ENCODE data around the gene ABHD12.
"Not testable (repeated sequence)": the region's sequence is repeated elsewhere in the genome, so short reads cannot be mapped to it uniquely, and the experiment has no call there.

ABHD12 gene

DNA sequence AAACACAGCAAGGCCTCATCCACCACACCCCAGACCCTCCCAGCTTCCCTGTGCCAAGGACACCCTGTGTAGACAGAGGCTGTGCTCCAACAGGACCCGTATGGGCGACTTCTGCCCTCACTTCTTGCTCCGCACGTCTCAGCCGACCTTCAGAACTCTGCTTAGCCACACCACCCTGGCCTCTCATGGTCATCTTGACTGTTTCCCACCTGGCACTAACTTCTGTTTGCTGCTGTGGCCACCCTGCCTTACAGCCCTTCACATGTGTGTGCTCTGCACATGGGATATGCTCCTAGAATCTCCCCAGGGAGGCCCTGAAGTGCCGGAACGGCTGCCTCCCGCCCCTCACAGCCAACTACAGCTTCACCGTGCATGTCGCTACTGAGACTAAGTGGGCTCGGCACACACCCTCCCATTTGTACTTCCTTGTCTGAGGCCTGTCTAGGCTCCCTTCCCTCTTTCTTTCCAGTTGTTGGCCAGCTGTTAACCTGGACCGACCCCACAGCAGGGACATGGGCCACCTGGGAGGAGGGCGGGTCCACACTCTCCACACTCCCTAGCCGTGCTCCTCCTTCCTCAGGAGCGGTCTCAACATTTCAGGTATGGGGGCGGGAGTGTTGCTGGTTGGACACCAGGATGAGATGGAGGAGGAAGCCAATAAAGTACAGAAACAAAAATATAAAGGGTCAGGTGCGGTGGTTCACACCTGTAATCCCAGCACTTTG lies 73.1 kb downstream of the ABHD12 start:
- no peak for DNase-seq (ENCODE audit: low read depth)
- TF ChIP-seq, protein P1, sequence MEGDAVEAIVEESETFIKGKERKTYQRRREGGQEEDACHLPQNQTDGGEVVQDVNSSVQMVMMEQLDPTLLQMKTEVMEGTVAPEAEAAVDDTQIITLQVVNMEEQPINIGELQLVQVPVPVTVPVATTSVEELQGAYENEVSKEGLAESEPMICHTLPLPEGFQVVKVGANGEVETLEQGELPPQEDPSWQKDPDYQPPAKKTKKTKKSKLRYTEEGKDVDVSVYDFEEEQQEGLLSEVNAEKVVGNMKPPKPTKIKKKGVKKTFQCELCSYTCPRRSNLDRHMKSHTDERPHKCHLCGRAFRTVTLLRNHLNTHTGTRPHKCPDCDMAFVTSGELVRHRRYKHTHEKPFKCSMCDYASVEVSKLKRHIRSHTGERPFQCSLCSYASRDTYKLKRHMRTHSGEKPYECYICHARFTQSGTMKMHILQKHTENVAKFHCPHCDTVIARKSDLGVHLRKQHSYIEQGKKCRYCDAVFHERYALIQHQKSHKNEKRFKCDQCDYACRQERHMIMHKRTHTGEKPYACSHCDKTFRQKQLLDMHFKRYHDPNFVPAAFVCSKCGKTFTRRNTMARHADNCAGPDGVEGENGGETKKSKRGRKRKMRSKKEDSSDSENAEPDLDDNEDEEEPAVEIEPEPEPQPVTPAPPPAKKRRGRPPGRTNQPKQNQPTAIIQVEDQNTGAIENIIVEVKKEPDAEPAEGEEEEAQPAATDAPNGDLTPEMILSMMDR (IDR thresholded peaks at IDR 0.05; ENCODE audit: control insufficient read depth, extremely low read depth, insufficient read depth), result no peak
- no peak overlapping the region for H3K4me3 ChIP-seq (ENCODE audit: low read depth, low read length)

DNA sequence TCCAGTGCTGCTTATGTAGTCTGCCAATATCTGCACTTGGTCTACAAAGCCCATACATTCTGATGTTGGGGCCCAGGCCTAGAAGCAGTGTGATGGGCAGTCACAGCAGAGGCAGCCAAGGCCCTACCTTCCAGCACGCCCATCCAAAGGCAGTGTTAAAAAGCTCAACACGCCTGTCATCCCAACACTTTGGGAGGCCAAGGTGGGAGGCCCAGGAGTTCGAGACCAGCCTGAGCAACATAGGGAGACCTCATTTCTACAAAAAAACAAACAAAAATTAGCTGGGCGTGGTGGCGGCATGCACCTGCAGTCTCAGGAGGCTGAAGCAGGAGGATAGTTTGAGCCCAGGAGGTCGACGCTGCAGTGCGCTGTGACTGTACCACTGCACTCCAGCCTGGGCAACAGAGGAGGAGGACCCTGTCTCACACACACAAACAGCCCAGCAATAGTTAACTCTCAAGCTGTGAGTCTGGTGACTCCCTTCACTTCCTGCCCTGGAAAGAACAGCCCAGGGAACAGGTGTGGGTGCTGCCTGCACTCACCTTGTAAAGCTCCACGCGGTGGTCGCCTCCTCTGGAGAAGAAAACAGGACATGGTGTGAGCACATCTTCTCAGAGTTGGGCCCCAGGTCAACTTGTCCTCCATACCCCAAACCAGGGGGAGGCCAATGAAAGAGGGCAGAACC lies 74.0 kb downstream of the ABHD12 start:
- H3K4me3 ChIP-seq (ENCODE audit: low read depth, low read length), result no peak overlapping the region
- no peak for DNase-seq (ENCODE audit: low read depth)

DNA sequence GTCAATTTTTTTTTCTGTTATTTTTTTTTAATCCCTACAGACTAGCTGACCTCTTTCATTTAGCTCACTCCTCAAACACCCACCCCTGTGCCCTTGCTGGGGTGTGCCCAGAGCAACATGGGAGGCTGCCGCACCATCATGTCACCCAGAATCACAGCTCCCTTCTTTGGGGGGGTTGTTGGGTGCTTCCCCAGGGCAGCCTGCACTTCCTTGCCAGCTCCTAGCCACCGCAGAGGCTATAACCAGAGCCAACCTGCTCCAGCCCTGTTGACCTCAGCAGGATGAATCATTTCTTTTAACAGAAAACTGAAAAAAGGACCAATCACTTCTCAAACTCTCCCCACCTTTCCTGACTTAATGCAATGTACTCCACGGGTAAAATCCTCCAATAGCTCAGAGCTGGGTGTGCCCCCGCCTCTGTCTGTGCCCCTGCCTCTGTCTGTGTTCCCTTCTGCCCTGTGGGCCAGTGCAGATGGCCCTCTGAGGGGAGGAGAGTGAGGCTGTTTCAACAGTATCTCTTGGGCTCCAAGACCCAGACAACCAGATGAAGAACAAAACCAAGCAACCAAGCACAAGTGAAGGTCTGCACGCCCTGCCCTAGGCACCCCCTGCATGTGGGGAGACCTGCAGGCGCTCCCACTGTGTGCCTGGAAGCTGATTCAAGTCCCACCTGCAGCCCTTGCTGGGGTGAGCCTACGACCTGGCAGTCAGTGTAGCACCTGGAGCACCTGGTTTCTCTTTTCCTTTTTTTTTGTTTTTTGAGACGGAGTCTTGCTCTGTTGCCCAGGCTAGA lies 75.0 kb downstream of the ABHD12 start:
- TF ChIP-seq, protein P1 (IDR thresholded peaks at IDR 0.05; ENCODE audit: control insufficient read depth, extremely low read depth, insufficient read depth), result no peak
- H3K4me3 ChIP-seq (ENCODE audit: low read depth, low read length), result no peak overlapping the region
- DNase-seq (ENCODE audit: low read depth), result no peak

More for the DNA sequence above, 74.0 kb downstream of the ABHD12 start:
- TF ChIP-seq, protein P1 (IDR thresholded peaks at IDR 0.05; ENCODE audit: control insufficient read depth, extremely low read depth, insufficient read depth), result no peak

DNA sequence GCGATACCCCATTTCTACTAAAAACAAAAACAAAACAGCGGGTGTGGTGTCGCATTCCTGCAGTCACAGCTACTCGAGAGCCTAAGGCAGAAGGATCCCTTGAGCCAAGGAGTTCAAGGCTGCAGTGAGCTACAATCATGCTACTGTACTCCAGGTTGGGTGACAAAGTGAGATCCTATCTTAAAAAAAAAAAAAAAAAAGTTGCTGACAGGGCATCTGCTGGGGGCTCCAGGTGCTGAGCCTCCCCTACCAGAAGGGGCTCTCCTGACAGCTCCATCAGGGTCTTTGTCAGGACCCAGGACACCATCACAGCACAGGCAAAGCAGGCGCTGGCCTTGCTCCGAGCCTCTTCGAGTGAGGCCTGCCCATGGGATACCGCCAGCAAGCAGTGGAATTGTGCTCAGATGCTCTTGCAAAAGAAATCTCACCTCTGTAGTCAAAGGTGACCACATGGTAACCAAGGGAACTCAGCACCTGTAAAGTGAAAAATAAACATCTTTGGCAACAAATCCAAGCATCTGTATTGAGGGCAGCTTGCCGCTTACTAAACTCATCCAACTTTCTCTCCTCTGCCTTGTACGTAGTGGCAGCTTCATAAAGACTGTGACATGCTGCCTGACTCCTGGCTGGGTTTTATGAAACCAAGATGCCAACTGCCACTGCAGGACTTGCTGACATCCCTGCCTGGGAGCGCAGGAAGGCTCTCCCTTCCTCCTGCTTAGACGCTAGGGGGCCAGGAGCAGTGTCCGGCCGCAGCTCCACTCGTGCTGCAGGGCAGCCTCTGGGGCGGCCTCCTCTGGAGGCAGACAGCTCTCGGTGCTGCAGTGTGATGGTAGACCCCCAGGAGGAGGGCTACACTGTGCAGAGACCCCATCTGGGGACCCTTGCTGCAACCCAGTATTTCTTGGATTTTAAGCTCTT lies 75.9 kb downstream of the ABHD12 start:
- TF ChIP-seq, protein P1 (IDR thresholded peaks at IDR 0.05; ENCODE audit: control insufficient read depth, extremely low read depth, insufficient read depth), result no peak
- no peak for DNase-seq (ENCODE audit: low read depth)

DNA sequence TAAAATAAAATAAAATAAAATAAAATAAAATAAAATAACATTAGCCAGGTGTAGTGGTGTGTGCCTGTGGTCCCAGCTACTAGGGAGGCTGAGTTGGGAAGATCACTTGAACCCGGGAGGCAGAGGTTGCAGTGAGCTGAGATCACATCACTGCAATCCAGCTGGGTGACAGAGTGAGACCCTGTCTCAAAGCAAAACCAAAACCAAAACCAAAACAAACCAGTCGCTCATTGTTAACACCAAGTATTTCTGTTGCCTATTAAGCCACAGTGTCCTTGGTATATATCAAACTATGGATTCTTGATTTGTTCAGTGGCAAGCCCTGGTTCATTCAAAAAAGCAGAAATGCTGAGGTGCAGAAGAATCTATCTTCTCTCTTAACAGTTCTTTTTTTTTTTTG lies 77.0 kb downstream of the ABHD12 start:
- TF ChIP-seq, protein P1 (IDR thresholded peaks at IDR 0.05; ENCODE audit: control insufficient read depth, extremely low read depth, insufficient read depth), result no peak
- DNase-seq (ENCODE audit: low read depth), result no peak
- H3K4me3 ChIP-seq (ENCODE audit: low read depth, low read length), result no peak overlapping the region

More for the DNA sequence above, 75.9 kb downstream of the ABHD12 start:
- no peak overlapping the region for H3K4me3 ChIP-seq (ENCODE audit: low read depth, low read length)

DNA sequence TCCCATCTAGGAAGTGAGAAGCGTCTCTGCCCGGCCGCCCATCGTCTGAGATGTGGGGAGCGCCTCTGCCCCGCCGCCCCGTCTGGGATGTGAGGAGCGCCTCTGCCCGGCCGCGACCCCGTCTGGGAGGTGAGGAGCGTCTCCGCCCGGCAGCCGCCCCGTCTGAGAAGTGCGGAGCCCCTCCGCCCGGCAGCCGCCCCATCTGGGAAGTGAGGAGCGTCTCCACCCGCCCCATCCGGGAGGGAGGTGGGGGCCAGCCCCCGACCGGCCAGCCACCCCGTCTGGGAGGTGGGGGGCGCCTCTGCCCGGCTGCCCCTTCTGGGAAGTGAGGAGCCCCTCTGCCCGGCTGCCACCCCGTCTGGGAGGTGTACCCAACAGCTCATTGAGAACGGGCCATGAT lies 77.9 kb downstream of the ABHD12 start:
- not testable (repeated sequence) for DNase-seq (ENCODE audit: low read depth); H3K4me3 ChIP-seq (ENCODE audit: low read depth, low read length)

All from LNCaP clone FGC (cell line).